PFSK-1 (cell line): ENCODE data around the gene CDK10.

ENCODE experiments used
- FOXP2 ChIP-seq: optimal IDR thresholded peaks from 2 replicates; pipeline ENCODE3; 2011; ENCODE audit warnings: borderline replicate concordance, control low read depth, inconsistent platforms; ENCODE audit not compliant: insufficient read depth; ENCODE audit errors: extremely low read length, extremely low read depth
- POLR2AphosphoS5 ChIP-seq: IDR thresholded peaks from 2 replicates; pipeline ENCODE4 v1.6.1; 2012; ENCODE audit warnings: low read depth, mild to moderate bottlenecking, control low read depth, low read length, moderate library complexity
- SIN3A ChIP-seq: IDR thresholded peaks from 2 replicates; pipeline ENCODE4 v1.6.1; 2012; ENCODE audit warnings: mild to moderate bottlenecking, low read length, moderate library complexity, borderline replicate concordance; ENCODE audit not compliant: insufficient read depth
- TAF1 ChIP-seq: IDR thresholded peaks from 2 replicates; pipeline ENCODE4 v1.6.1; 2012; ENCODE audit warnings: low read length, control low read depth, borderline replicate concordance; ENCODE audit not compliant: insufficient read depth
- TF ChIP-seq, protein P1 (sequence below), 2 experiments: IDR thresholded peaks; 2 replicates each; pipeline versions ENCODE4 v1.6.1 to v1.8.0; 2011 to 2012; ENCODE audit warnings: low read depth in 2 of 2, low read length in 2 of 2, control low read depth in 1 of 2, inconsistent platforms in 1 of 2, mild to moderate bottlenecking in 1 of 2, moderate library complexity in 1 of 2; ENCODE audit not compliant: insufficient read depth in 1 of 2

DNA sequence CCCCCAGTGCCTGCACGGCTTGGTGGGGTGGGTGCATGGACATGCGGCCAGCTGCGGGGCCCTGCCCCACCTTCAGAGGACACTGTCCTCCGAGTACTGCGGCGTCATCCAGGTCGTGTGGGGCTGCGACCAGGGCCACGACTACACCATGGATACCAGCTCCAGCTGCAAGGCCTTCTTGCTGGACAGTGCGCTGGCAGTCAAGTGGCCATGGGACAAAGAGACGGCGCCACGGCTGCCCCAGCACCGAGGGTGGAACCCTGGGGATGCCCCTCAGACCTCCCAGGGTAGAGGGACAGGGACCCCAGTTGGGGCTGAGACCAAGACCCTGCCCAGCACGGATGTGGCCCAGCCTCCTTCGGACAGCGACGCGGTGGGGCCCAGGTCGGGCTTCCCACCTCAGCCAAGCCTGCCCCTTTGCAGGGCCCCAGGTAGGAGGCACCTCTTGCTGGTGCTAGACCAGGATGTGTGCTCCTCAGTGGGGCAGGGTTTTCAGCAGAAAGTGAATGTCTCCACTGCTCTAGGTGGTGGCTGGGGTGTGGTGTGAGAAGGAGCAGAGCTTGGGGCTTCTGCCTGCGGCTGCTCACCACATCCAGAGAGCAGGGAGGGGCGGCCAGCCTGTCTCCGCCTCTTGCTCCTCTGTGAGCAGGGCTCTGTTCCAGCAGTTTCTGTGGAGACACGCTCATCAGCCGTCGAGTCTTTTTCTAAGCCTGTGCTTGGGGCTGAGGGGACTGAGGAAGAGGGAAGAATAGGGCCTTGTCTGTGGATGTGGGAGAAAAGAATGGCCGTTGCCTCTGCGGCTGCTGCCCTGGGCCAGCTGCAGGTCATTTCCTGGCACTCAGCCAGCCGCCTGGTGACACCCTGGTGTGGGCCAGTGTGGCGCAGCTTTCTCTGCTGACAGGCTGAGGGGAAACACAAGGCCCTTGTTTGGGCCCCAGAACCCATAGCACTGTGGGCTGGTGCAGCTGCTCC, 37.1 kb downstream of the CDK10 start:
- TF ChIP-seq POLR2AphosphoS5 (no peak), SIN3A (no peak), TAF1 (no peak), FOXP2 (no peak)
- TF ChIP-seq, protein P1, sequence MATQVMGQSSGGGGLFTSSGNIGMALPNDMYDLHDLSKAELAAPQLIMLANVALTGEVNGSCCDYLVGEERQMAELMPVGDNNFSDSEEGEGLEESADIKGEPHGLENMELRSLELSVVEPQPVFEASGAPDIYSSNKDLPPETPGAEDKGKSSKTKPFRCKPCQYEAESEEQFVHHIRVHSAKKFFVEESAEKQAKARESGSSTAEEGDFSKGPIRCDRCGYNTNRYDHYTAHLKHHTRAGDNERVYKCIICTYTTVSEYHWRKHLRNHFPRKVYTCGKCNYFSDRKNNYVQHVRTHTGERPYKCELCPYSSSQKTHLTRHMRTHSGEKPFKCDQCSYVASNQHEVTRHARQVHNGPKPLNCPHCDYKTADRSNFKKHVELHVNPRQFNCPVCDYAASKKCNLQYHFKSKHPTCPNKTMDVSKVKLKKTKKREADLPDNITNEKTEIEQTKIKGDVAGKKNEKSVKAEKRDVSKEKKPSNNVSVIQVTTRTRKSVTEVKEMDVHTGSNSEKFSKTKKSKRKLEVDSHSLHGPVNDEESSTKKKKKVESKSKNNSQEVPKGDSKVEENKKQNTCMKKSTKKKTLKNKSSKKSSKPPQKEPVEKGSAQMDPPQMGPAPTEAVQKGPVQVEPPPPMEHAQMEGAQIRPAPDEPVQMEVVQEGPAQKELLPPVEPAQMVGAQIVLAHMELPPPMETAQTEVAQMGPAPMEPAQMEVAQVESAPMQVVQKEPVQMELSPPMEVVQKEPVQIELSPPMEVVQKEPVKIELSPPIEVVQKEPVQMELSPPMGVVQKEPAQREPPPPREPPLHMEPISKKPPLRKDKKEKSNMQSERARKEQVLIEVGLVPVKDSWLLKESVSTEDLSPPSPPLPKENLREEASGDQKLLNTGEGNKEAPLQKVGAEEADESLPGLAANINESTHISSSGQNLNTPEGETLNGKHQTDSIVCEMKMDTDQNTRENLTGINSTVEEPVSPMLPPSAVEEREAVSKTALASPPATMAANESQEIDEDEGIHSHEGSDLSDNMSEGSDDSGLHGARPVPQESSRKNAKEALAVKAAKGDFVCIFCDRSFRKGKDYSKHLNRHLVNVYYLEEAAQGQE (IDR thresholded peaks at IDR 0.05; ENCODE audit: insufficient read depth in 1 of 2, low read depth in 2 of 2, low read length in 2 of 2): no peak
